Ascending aorta (tissue), 2 donors: Measurements from ENCODE around the gene TGFB1. TPM values are rescaled to one million over a fixed set of nuclear protein-coding genes. Genes with fewer than 3 reads are reported as not detected.

Source experiments
- DNase-seq, 2 donors: peaks; one replicate each; pipeline ENCODE4 v3.0.0-alpha.2; 2019; ENCODE audit warnings: low spot score in 2 of 2
- H3K27ac ChIP-seq, 2 donors: fragments of 200-600 bp; sonication (generic); one replicate each; pipeline ENCODE4 v1.5.1; 2016 to 2017; ENCODE audit warnings: mild to moderate bottlenecking in 1 of 2
- H3K27me3 ChIP-seq: fragments of 200-600 bp; sonication (generic); one replicate; pipeline ENCODE4 v1.5.1; 2017
- H3K36me3 ChIP-seq, 2 donors: fragments of 200-600 bp; sonication (generic); one replicate each; pipeline ENCODE4 v1.5.1; 2016
- H3K4me1 ChIP-seq, 2 donors: fragments of 200-600 bp; sonication (generic); one replicate each; pipeline ENCODE4 v1.5.1; 2016 to 2017; ENCODE audit warnings: mild to moderate bottlenecking in 1 of 2
- H3K4me3 ChIP-seq, 2 donors: fragments of 200-600 bp; sonication (generic); one replicate each; pipeline ENCODE4 v1.5.1; 2016 to 2017; ENCODE audit warnings: mild to moderate bottlenecking in 1 of 2
- H3K9me3 ChIP-seq, 2 donors: fragments of 200-600 bp; sonication (generic); one replicate each; pipeline ENCODE4 v1.5.1; 2016
- CTCF ChIP-seq, 3 experiments: fragments of 200-600 bp in 2 of 3; fragments of 450-650 bp in 1 of 3; sonication (generic) in 2 of 3; IDR thresholded peaks; one replicate each; pipeline ENCODE4 v1.5.1; 2016 to 2019; ENCODE audit warnings: antibody characterized with exemption in 3 of 3, mild to moderate bottlenecking in 1 of 3, moderate library complexity in 1 of 3
- intact Hi-C: fragments of 100-400 bp; cut with DNase I; formaldehyde crosslinking; loops from one replicate; pipeline ENCODE4 v1.15.1; 2023
- total RNA-seq: library from RNA; depleted of rRNA; stranded (reverse); fragments of >200 nt; gene quantifications from one replicate; pipeline ENCODE4 v1.1.0, GENCODE V29; 2016

TGFB1 gene
- total RNA-seq, 1 donor from 2014 or later = 103 TPM

GRCh38 chr19:41325640-41325946, 28.1 kb downstream of the TGFB1 start:
- no peak for DNase-seq
- Histone ChIP-seq H3K27me3 (no peaks in the 10 kb centered on the region), H3K36me3 (peaks cover 15 to 28% of the 10 kb centered on the region in 2 donors), H3K27ac (peak overlapping the region; percentile 85 to 97), H3K4me1 (peaks cover 37 to 64% of the 10 kb centered on the region in 2 donors), H3K4me3 (peak overlapping the region; percentile 29 to 62), H3K9me3 (no peaks in the 10 kb centered on the region)
- intact Hi-C loops = loop anchor here (1.0 kb wide), 1 partner anchor 28 kb away; the partner anchor contains the start of gene TGFB1
- no peak for TF ChIP-seq CTCF (IDR thresholded peaks at IDR 0.05)

DNA sequence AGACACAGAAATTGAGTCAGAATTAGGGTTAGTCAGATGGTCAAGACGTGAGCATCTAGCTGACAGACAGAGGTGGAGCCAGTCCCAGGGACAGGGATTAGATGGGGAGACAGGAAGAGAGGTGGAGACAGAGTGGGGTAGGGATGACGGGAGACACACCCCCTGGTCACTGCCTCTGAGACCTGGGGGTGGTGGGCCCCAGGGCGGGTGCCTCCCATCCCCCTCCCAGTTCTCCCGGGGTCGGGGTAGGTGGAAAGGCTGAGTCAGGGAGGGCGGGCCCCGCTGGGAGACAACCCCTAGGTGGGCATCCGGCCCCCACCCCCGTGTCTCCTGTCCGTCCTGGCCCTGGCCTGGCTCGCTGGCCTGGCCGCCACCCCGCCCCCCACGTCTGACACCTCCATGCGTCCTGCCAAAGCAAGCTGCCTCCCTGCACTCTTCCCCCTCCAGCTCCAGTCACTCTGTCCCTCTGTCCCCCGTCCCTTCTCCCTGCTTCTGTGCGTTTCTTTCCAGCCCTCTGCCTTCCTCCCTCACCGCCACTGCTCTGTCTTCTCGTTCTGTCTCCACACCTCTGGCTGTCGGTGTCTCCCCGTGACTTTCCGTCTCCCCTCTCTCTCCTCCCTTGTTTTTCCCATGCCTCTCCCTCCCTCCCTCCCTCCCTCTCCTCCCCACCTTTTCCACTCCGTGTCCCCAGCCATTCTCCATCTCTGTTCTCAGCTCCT, 28.6 kb downstream of the TGFB1 start:
- no peak for TF ChIP-seq CTCF (IDR thresholded peaks at IDR 0.05)
- Histone ChIP-seq H3K4me3 (peak overlapping the region; percentile 29 to 62), H3K36me3 (peaks cover 20 to 28% of the 10 kb centered on the region in 2 donors), H3K9me3 (no peaks in the 10 kb centered on the region), H3K27me3 (no peaks in the 10 kb centered on the region), H3K27ac (peak overlapping the region; percentile 85 to 97), H3K4me1 (peaks cover 37 to 64% of the 10 kb centered on the region in 2 donors)
- intact Hi-C loops = loop anchor here (1.0 to 5.0 kb wide), 2 partner anchors 28 to 102 kb away; partner anchors contain the start of genes B3GNT8 and TGFB1
- peak; percentile 58 to 88 for DNase-seq

DNA sequence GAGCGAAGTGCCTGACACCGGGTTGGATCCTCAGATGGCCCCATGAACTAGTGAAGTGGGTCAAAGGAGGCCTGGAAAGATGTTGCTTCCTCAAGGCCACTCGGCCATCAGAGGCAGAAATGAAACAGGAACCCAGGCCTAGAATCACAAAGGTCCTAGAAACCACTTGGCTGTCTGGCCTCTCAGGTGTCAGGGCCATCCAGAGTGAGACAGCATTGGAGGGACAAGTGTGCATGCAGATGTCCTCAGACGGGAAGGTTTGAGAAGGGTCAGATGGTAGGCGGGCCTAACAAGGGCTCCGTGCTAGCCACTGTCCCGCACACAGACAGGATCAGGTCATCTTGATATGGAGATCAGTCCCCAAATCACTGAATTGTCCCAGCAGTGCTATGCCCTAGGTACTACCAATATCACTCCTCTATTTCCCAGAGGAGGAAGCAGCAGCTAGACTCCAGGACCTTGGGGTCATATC, 29.5 kb downstream of the TGFB1 start:
- no peak for DNase-seq
- Histone ChIP-seq H3K36me3 (peaks cover 26 to 30% of the 10 kb centered on the region in 2 donors), H3K9me3 (no peaks in the 10 kb centered on the region), H3K4me3 (no peak overlapping the region), H3K27me3 (no peaks in the 10 kb centered on the region), H3K27ac (peak overlapping the region; percentile 85 to 97), H3K4me1 (peaks cover 37 to 64% of the 10 kb centered on the region in 2 donors)
- TF ChIP-seq CTCF (IDR thresholded peaks at IDR 0.05) = no peak
- intact Hi-C loops = loop anchor here (5.0 kb wide), 1 partner anchor 103 kb away; the partner anchor contains the start of gene B3GNT8

DNA sequence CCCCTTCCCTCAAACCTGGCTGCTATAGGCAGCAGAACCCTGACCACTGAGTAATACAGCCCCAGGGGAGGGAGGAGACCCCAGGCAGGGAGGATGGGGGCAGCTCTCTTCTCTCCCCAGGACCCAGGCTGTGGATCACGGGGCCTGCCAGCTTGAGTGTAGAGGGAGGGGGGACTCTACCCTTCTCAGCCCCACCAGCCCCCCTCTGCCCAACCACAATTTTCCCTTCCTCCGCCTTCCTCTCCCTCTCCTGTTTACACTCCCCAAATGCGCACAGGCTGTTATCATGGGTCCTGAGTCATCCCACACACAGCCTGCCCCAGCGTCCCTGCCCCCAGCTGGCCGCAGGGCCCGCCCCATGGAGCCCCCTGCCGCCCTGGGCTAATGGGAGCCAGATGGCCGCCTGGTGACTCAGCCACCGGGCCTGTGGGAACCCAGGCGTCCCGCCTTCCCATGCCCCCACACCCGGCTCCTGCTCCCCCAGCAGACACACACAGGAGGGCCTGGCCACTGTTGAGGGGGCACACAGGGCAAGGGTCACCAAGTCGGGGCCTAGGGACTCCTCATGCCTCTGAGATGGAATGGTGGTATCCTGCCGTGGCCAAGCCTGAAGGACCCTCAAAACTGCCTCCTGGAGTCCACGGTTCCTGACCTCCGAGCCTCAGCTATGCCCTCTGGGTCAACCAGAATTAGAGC, 30.1 kb downstream of the TGFB1 start:
- no peaks in the 10 kb centered on the region for H3K9me3 ChIP-seq
- H3K27ac ChIP-seq = peak overlapping the region; percentile 85 to 97
- TF ChIP-seq CTCF (IDR thresholded peaks at IDR 0.05) = no peak
- H3K4me3 ChIP-seq = no peak overlapping the region
- intact Hi-C loops = loop anchor here (1.0 to 5.0 kb wide), 2 partner anchors 14 to 104 kb away; partner anchors contain the start of gene B3GNT8
- no peaks in the 10 kb centered on the region for H3K27me3 ChIP-seq
- peaks cover 37 to 64% of the 10 kb centered on the region in 2 donors for H3K4me1 ChIP-seq
- DNase-seq = peak; percentile 75 to 91
- H3K36me3 ChIP-seq = peaks cover 25 to 30% of the 10 kb centered on the region in 2 donors

GRCh38 chr19:41323023-41323422, 30.7 kb downstream of the TGFB1 start:
- peak overlapping the region; percentile 85 to 97 for H3K27ac ChIP-seq
- H3K9me3 ChIP-seq = no peaks in the 10 kb centered on the region
- peaks cover 30 to 35% of the 10 kb centered on the region in 2 donors for H3K36me3 ChIP-seq
- no peaks in the 10 kb centered on the region for H3K27me3 ChIP-seq
- no peak overlapping the region for H3K4me3 ChIP-seq
- DNase-seq = no peak
- peaks cover 36 to 64% of the 10 kb centered on the region in 2 donors for H3K4me1 ChIP-seq
- intact Hi-C loops = loop anchor here (1.0 to 5.0 kb wide), 2 partner anchors 14 to 104 kb away; partner anchors contain the start of gene B3GNT8
- TF ChIP-seq CTCF (IDR thresholded peaks at IDR 0.05) = no peak
